T-helper 2 cell (primary cell): ENCODE results near the gene SEMA4C.

Source experiments
- DNase-seq, 5 experiments: peaks; one replicate each; pipeline versions ENCODE4 v3.0.0 to v3.0.0-alpha.2; 2012 to 2022

Gene SEMA4C

GRCh38 chr2:96817882-96818281 lies 52.0 kb downstream of the SEMA4C start:
- no peak for DNase-seq

DNA sequence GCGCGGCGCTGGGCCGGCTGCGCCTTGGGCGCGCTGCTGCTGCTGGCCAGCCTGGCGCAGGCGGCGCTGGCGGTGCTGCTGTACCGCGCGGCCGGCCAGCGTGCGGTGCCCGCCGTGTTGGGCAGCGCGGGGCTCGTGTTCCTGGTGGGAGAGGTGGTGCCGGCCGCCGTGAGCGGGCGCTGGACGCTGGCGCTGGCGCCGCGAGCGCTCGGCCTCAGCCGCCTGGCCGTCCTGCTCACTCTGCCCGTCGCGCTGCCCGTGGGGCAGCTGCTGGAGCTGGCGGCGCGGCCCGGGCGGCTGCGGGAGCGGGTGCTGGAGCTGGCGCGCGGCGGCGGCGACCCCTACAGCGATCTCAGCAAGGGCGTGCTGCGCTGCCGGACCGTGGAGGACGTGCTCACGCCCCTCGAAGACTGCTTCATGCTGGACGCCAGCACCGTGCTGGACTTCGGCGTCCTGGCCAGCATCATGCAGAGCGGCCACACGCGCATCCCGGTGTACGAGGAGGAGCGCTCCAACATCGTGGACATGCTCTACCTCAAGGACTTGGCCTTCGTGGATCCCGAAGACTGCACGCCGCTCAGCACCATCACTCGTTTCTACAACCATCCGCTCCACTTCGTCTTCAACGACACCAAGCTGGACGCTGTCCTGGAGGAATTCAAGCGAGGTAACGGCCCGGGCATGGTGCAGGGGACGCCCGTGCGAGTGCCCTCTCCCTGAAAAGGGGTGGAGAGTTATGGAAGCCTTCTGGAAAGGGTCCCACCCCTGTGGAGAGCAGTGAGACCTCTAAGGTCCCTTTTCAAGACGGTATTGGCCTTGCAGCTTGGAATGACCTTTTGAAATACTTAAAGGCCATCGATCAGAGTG lies 52.8 kb downstream of the SEMA4C start:
- DNase-seq, result peak in 1 of 5 experiments; percentile 22

GRCh38 chr2:96816127-96816835 lies 53.6 kb downstream of the SEMA4C start, which contains the start of gene CNNM3:
Gene CNNM3, plus strand, starts transcription at chr2:96816268. Its CDS starts 10 bp downstream, at chr2:96816278.
- peak; percentile 93 to 96 (median 94) for DNase-seq

GRCh38 chr2:96815326-96816126 lies 54.4 kb downstream of the SEMA4C start:
- DNase-seq, result peak in 1 of 5 experiments; percentile 49

- DNase-seq, result no peak
Measured at GRCh38 chr2:96813656-96814055, 56.2 kb downstream of the SEMA4C start.

DNA sequence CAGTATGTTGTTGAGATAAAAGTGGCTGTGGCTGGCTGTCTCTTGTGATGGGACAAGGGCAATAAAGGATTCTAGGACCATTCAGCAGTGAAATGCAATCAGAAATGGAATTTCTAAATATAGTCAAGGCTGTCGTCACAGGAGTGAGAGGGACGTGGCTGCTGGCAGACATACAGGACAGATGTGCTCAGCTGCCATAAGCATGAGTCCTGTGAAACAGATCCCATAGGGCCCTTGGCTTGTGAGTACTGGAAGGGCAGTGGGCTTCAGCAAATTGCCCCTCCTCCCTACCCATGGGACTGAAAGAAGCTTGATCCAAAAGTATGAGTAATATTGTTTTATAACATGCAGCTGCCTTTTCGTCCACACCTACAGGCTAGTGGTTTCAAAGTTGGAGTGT lies 58.0 kb downstream of the SEMA4C start:
- DNase-seq, result no peak

GRCh38 chr2:96810783-96811192 lies 59.1 kb downstream of the SEMA4C start:
- no peak for DNase-seq

DNA sequence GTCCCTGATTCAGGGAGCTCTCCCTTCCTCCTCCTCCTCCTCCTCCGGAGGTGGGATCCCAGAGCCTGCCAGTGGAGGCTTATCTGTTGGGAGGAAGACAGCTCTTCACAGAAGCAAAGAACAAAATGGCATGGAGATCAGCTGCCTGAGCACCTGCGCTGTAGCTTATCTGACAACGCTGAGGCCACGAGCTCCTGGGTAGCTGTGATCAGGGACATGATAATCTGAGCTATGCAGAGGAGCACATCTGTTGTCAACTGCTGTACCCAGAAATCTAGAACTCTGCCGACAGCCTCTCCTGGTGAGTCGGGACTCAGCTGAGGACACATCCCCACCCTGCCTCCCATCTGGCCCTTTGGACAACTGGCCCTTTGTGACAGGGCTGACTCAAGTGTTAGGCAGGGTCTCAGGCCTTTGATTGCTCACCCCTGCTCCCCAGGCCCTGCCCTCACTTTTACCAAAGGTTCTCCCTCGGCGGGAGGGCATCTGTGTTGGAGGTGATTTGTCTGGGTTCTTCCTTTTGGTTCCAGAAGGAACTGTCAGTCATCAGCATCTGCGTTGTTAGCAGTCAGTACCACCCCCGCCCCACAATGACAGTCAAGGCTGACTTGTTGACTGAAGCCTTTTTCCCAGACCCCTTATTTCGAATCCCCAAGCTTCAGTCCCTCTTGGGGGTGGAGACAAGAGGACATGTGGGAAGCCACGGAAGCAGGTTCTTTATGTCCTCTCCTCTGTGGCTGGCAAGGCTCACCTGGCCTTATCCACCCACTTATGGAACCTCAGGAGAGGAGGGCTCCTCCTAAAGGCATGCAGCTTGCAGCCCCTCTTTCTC lies 59.7 kb downstream of the SEMA4C start:
- DNase-seq, result peak in 1 of 5 experiments; percentile 47
